Mesendoderm (in vitro differentiated cells): ENCODE measurements around the gene ZNF304. TPM values are rescaled to one million over a fixed set of nuclear protein-coding genes. Genes with fewer than 3 reads are reported as not detected.

Experiments
- DNase-seq: peaks from one replicate; pipeline ENCODE4 v3.0.0; 2013
- H2AK5ac ChIP-seq: 2 replicates; pipeline ENCODE4 v1.6.1; 2013; ENCODE audit warnings: low read length, inconsistent platforms
- H2BK120ac ChIP-seq: 2 replicates; pipeline ENCODE4 v1.6.1; 2013; ENCODE audit warnings: low read depth, mild to moderate bottlenecking, low read length, moderate library complexity, mixed read lengths
- H2BK15ac ChIP-seq: replicated peaks from 2 replicates; pipeline ENCODE4 v1.6.1; 2013; ENCODE audit warnings: low read depth, mild to moderate bottlenecking, moderate library complexity
- H2BK5ac ChIP-seq: 2 replicates; pipeline ENCODE4 v1.6.1; 2013; ENCODE audit warnings: low read length, inconsistent platforms
- H3K18ac ChIP-seq: 2 replicates; pipeline ENCODE4 v1.6.1; 2013; ENCODE audit warnings: mild to moderate bottlenecking, low read length, mixed read lengths
- H3K23ac ChIP-seq: one replicate; pipeline ENCODE4 v1.6.1; 2013; ENCODE audit warnings: low read length
- H3K27ac ChIP-seq: 2 replicates; pipeline ENCODE4 v1.5.1; 2013; ENCODE audit warnings: low read depth, mild to moderate bottlenecking, inconsistent platforms, low read length, moderate library complexity
- H3K27me3 ChIP-seq: 2 replicates; pipeline ENCODE4 v1.6.1; 2013; ENCODE audit warnings: low read length, control low read depth, mild to moderate bottlenecking, inconsistent platforms; ENCODE audit not compliant: insufficient read depth, poor library complexity
- H3K36me3 ChIP-seq: 2 replicates; pipeline ENCODE4 v1.6.1; 2013; ENCODE audit warnings: low read length, inconsistent platforms; ENCODE audit not compliant: control insufficient read depth, insufficient read depth
- H3K4ac ChIP-seq: one replicate; pipeline ENCODE4 v1.6.1; 2013; ENCODE audit warnings: low read depth, mild to moderate bottlenecking, low read length, moderate library complexity
- H3K4me1 ChIP-seq: 2 replicates; pipeline ENCODE4 v1.6.1; 2013; ENCODE audit warnings: low read depth, low read length, inconsistent platforms; ENCODE audit not compliant: control insufficient read depth
- H3K4me2 ChIP-seq: 2 replicates; pipeline ENCODE4 v1.6.1; 2013; ENCODE audit warnings: low read length
- H3K4me3 ChIP-seq: 2 replicates; pipeline ENCODE4 v1.5.1; 2013; ENCODE audit warnings: mild to moderate bottlenecking, low read length
- H3K56ac ChIP-seq: one replicate; pipeline ENCODE4 v1.6.1; 2013; ENCODE audit warnings: low read length
- H3K79me1 ChIP-seq: 2 replicates; pipeline ENCODE4 v1.6.1; 2013; ENCODE audit warnings: low read length, inconsistent platforms
- H3K79me2 ChIP-seq: 2 replicates; pipeline ENCODE4 v1.6.1; 2013; ENCODE audit warnings: mild to moderate bottlenecking, low read length; ENCODE audit not compliant: control insufficient read depth, insufficient read depth
- H3K9ac ChIP-seq: 2 replicates; pipeline ENCODE4 v1.6.1; 2013; ENCODE audit warnings: low read length, inconsistent platforms
- H4K5ac ChIP-seq: one replicate; pipeline ENCODE4 v1.6.1; 2013; ENCODE audit warnings: low read length
- H4K8ac ChIP-seq: one replicate; pipeline ENCODE4 v1.6.1; 2013; ENCODE audit warnings: low read depth, mild to moderate bottlenecking, control low read depth, low read length, moderate library complexity
- WGBS: extraction: QIAGEN DNeasy Blood & Tissue Kit; methylation state at CpG from one replicate; pipeline ENCODE4 v1.1.7; 2013; ENCODE audit warnings: low lambda C conversion rate, missing lambda C conversion rate; ENCODE audit not compliant: insufficient coverage; ENCODE audit errors: extremely low coverage; 5-methylcytosine and 5-hydroxymethylcytosine counted together
- polyA plus RNA-seq, 2 experiments: library from polyadenylated mRNA; stranded (reverse); fragments of 200-250 nt; gene quantifications; one replicate each; pipeline ENCODE4 v1.2.3, GENCODE V29; 2013

The ZNF304 gene
- 4.1 TPM for polyA plus RNA-seq (2013, experiment 1 of 2)
- 4.1 TPM for polyA plus RNA-seq (2013, experiment 2 of 2)

DNA sequence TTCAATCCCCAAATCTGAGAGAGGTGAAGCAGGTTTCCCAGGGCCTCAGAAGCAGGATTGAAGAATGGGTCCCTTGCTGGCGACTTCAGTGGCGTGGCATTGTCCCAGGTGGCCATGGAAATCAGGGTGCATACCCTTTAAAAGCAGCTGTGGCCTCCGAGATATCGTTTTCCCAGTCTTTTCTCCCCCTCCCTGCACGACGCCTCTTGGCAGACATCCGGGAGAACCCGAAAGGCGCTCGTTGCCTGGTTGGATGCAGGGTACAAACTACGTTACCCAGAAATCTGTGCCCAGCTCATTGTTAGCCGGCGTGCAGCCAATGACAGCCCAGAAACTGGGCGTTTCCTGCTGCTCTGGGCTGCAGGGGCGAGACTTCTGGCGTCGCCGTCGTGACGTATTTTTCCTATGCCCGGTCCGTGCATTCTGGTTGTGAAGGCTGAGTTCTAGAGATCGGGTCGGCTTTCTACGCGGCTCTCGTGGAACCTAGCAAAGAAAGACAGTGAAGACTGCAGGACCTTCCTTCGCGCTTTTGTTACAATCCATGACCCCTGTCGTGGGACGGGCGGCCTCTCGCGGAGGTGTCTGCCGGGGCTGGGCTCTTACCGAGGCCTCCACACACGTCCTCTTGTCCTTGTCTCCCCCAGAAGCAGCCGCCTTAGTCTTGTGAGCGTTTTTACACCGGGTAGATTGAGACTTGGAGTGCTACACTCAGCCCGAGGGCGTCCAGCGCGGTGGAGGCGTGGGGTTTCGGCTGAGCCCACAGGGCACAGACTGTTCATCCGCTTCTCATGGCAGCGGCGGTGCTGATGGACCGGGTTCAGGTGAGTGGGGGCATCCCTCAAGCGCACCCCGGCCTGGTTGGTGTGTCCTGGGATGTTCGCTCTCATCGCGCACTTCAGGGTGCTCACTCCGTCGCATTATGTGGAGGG lies at the start of gene ZNF304:
Gene ZNF304 (plus strand): TSS at position 395 of the 929 bp plus-strand sequence. CDS start 394 bp downstream, at position 789.
- no CpG with 5 or more reads among the region's 57 CpGs for WGBS
- Histone ChIP-seq H3K9ac (peak within 1 kb of the TSS; percentile 93), H4K8ac (peak within 1 kb of the TSS; percentile 91), H3K56ac (peak within 1 kb of the TSS; percentile 95), H2BK120ac (no peak within 1 kb of the TSS), H2BK15ac (no peak within 1 kb of the TSS), H3K36me3 (peaks cover 6% of the 10 kb centered on the region), H3K27ac (no peak within 1 kb of the TSS), H3K4ac (no peak within 1 kb of the TSS), H3K23ac (no peak within 1 kb of the TSS), H4K5ac (peak within 1 kb of the TSS; percentile 94), H3K79me1 (peaks cover 22% of the 10 kb centered on the region), H3K4me3 (peak within 1 kb of the TSS; percentile 94), H3K79me2 (peaks cover 24% of the 10 kb centered on the region), H3K4me2 (peak within 1 kb of the TSS; percentile 80), H2BK5ac (no peak within 1 kb of the TSS), H3K4me1 (peaks cover 5% of the 10 kb centered on the region), H3K18ac (no peak within 1 kb of the TSS), H3K27me3 (no peaks in the 10 kb centered on the region), H2AK5ac (no peak within 1 kb of the TSS)
- peak; percentile 98 for DNase-seq

DNA sequence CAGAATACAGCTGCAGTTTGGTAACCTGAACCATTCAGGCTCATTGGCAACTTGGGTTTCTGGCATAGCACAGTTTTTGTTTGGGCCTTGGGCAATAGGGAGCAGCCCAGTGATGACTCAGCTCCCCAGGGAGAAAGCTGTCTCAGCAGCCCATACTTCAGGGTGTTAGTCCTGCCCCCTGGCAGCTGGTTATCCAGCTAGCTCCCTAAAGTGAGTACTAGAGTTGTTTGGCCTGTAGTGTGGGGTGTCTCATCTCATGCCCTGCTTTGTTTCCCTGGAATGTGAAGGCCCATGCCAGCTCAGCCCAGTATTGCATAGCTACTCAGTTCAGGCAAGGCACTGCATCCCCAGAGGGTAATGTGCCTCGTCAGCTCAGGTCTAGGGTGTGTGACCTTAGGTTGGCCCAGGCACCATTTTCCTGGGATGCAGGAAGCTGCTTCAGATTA lies 49.0 kb upstream of the ZNF304 start:
- Histone ChIP-seq H3K36me3 (peaks cover 2% of the 10 kb centered on the region), H3K79me1 (peaks cover 15% of the 10 kb centered on the region), H3K23ac (no peak overlapping the region), H2AK5ac (no peak overlapping the region), H3K4me2 (no peak overlapping the region), H4K5ac (no peak overlapping the region), H3K27me3 (no peaks in the 10 kb centered on the region), H3K4ac (no peak overlapping the region), H2BK15ac (no peak overlapping the region), H3K18ac (no peak overlapping the region), H3K4me3 (no peak overlapping the region), H4K8ac (no peak overlapping the region), H3K27ac (no peak overlapping the region), H2BK120ac (no peak overlapping the region), H3K9ac (no peak overlapping the region), H3K56ac (no peak overlapping the region), H3K4me1 (no peaks in the 10 kb centered on the region), H3K79me2 (peaks cover 10% of the 10 kb centered on the region), H2BK5ac (no peak overlapping the region)
- DNase-seq: peak; percentile 58
- WGBS: no CpG with 5 or more reads among the region's 1 CpG

DNA sequence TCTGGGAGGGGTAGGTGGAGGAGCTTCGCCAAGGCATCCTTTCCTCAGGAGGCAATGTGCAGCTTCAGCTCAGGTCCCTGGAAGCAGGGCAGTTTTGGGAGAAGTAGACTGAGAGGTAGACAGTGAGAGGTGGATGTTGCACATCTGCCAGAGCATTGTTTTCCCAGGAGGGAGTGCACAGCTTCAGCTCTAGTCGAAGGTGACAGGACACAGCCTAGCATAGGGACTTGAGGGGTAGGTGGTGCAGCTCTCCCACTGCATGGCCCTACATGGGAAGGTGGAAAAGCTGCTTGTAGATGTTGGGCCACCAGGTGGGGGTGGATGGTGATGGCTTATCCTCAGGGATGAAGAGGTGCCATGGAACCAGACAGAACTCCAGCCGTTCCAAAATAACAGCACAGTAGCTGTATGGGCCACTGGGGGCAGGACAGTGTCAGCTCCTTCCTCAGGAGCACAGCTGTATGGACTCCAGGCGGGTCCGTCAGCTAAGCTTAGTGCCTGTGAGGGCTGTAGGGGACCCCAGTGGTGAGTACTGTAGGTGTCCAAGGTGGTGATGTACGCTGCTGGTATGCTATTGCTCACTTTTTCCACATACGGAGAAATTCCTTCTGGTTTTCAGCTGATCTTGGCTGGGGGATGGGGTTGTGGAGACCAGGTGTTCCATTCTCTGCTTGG lies 48.2 kb upstream of the ZNF304 start:
- Histone ChIP-seq H3K27ac (no peak overlapping the region), H3K36me3 (peaks cover 2% of the 10 kb centered on the region), H3K9ac (no peak overlapping the region)

DNA sequence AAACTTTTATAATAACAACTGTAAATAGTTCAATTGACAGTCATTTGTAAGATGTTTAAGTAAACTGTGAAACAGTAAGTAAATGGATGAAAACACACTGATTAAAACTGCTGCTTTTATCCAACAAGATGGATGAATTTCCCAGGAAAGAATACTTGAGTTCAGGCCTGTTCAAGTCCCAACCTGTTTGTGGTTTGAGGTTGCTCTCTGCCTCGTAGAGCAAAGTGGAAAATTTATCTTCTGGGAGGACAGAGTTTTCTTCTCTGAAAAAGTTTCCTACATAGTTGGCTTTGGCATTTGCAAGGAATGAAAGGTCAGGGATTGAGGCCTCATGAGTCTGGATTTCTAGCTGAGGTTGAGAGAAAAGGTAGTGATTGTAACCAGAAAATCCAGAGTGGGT lies 46.0 kb upstream of the ZNF304 start:
- Histone ChIP-seq H2BK5ac (no peak overlapping the region), H3K18ac (no peak overlapping the region), H2AK5ac (no peak overlapping the region), H3K4me3 (no peak overlapping the region), H3K4me1 (no peaks in the 10 kb centered on the region), H3K27ac (no peak overlapping the region), H3K56ac (no peak overlapping the region), H3K9ac (no peak overlapping the region), H3K79me1 (peaks cover 15% of the 10 kb centered on the region), H2BK120ac (no peak overlapping the region), H3K4ac (no peak overlapping the region), H3K36me3 (peaks cover 2% of the 10 kb centered on the region), H4K8ac (no peak overlapping the region), H3K4me2 (no peak overlapping the region), H4K5ac (no peak overlapping the region), H3K79me2 (peaks cover 10% of the 10 kb centered on the region), H3K27me3 (no peaks in the 10 kb centered on the region), H3K23ac (no peak overlapping the region), H2BK15ac (no peak overlapping the region)
- WGBS: no CpG with 5 or more reads among the region's 1 CpG
- DNase-seq: no peak

More for the DNA sequence above, 48.2 kb upstream of the ZNF304 start:
- Histone ChIP-seq H2AK5ac (no peak overlapping the region), H3K79me2 (peaks cover 10% of the 10 kb centered on the region), H3K79me1 (peaks cover 15% of the 10 kb centered on the region), H3K23ac (no peak overlapping the region), H2BK120ac (no peak overlapping the region), H2BK5ac (no peak overlapping the region), H3K18ac (no peak overlapping the region), H3K4me3 (no peak overlapping the region), H3K27me3 (no peaks in the 10 kb centered on the region), H4K8ac (no peak overlapping the region), H3K4ac (no peak overlapping the region), H3K56ac (no peak overlapping the region), H3K4me2 (no peak overlapping the region), H2BK15ac (no peak overlapping the region), H4K5ac (no peak overlapping the region), H3K4me1 (no peaks in the 10 kb centered on the region)
- WGBS: no CpG with 5 or more reads among the region's 7 CpGs
- DNase-seq: peak; percentile 73

DNA sequence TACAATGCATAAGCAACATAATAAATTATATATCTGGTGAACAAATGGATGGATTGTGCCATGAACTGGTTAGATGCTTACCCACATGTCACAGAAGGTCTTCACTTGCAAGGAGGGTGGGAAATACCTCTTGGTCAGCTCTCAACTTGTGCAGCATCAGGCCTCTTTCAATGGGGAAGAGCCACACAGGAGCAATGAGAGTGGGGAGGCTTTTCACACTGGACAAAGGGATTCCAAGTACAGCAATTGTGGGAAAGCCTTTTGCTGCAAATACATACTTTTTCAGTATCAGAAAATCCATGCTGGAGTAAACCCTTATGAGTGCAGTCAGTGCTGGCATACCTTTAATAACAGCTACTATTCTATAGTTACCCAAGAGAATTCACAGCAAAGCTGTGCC lies 42.6 kb upstream of the ZNF304 start:
- H3K79me1 ChIP-seq: no peaks in the 10 kb centered on the region
- H3K4me3 ChIP-seq: no peak overlapping the region
- no peaks in the 10 kb centered on the region for H3K27me3 ChIP-seq
- no peak overlapping the region for H3K4ac ChIP-seq
- H3K4me1 ChIP-seq: no peaks in the 10 kb centered on the region
- no peaks in the 10 kb centered on the region for H3K36me3 ChIP-seq
- no peak overlapping the region for H2BK120ac ChIP-seq
- H4K8ac ChIP-seq: no peak overlapping the region
- H3K27ac ChIP-seq: no peak overlapping the region
- H2BK15ac ChIP-seq: no peak overlapping the region
- no peak overlapping the region for H3K9ac ChIP-seq
- no peak overlapping the region for H2AK5ac ChIP-seq
- H3K18ac ChIP-seq: no peak overlapping the region
- no peak overlapping the region for H3K56ac ChIP-seq
- no peak overlapping the region for H2BK5ac ChIP-seq
- no peak for DNase-seq
- no peak overlapping the region for H4K5ac ChIP-seq
- H3K79me2 ChIP-seq: no peaks in the 10 kb centered on the region
- H3K23ac ChIP-seq: no peak overlapping the region
- H3K4me2 ChIP-seq: no peak overlapping the region
